H1 (cell line): Measurements from ENCODE around the gene INHBB. TPM values are rescaled to one million over a fixed set of nuclear protein-coding genes. Genes with fewer than 3 reads are reported as not detected.

Experiments used
- CTCF ChIA-PET: fragments of 300-600 bp; sonication (Branson Sonifier 250); formaldehyde crosslinking; loops from one replicate; lab custom pipeline; 2021; ENCODE audit not compliant: partially characterized antibody; lab: Charles Lee
- POLR2A ChIA-PET: fragments of 300-600 bp; sonication (Branson Sonifier 250); formaldehyde crosslinking; loops from one replicate; lab custom pipeline; 2021; ENCODE audit warnings: inconsistent platforms; ENCODE audit not compliant: partially characterized antibody; lab: Charles Lee
- DNase-seq, 2 experiments: peaks; one replicate each; pipeline versions ENCODE4 v3.0.0 to v3.0.0-alpha.2; 2010 to 2022; ENCODE audit warnings: low spot score in 2 of 2, low read depth in 1 of 2, mixed read lengths in 1 of 2
- FAIRE-seq: peaks from 2 replicates; lab custom pipeline; 2011; peaks lifted over from hg19 to GRCh38; lab: Jason Lieb, UNC
- H2AFZ ChIP-seq: 2 replicates; pipeline ENCODE4 v1.8.1; 2012; ENCODE audit warnings: low read length, inconsistent platforms
- H2AK5ac ChIP-seq: 2 replicates; pipeline ENCODE4 v1.6.1; 2013; ENCODE audit warnings: low read depth, low read length
- H2BK120ac ChIP-seq: replicated peaks from 2 replicates; pipeline ENCODE3; 2013; ENCODE audit warnings: low read depth, low read length, inconsistent platforms
- H2BK12ac ChIP-seq: 2 replicates; pipeline ENCODE4 v1.6.1; 2013; ENCODE audit warnings: low read depth, low read length
- H2BK15ac ChIP-seq: 2 replicates; pipeline ENCODE4 v1.6.1; 2013; ENCODE audit warnings: low read length
- H2BK20ac ChIP-seq: 2 replicates; pipeline ENCODE4 v1.6.1; 2013; ENCODE audit warnings: low read length
- H2BK5ac ChIP-seq: 2 replicates; pipeline ENCODE4 v1.6.1; 2013; ENCODE audit warnings: low read depth, low read length
- H3K14ac ChIP-seq: 2 replicates; pipeline ENCODE4 v1.6.1; 2013; ENCODE audit warnings: inconsistent platforms; ENCODE audit not compliant: insufficient read length
- H3K18ac ChIP-seq: 2 replicates; pipeline ENCODE4 v1.6.1; 2013; ENCODE audit warnings: low read length; ENCODE audit errors: extremely low read depth
- H3K23ac ChIP-seq: 2 replicates; pipeline ENCODE4 v1.6.1; 2013; ENCODE audit warnings: inconsistent platforms; ENCODE audit not compliant: insufficient read length
- H3K23me2 ChIP-seq: 2 replicates; pipeline ENCODE4 v1.6.1; 2013; ENCODE audit warnings: low read depth, low read length
- H3K27ac ChIP-seq: 2 replicates; pipeline ENCODE4 v1.6.1; 2011; ENCODE audit warnings: low read depth, low read length, inconsistent platforms
- H3K27me3 ChIP-seq, 4 experiments: replicated peaks in 1 of 4; 1 replicate in 1 of 4; 2 replicates in 3 of 4; pipeline versions ENCODE4 v1.6.1 to v1.8.1; 2011 to 2013; ENCODE audit warnings: low read length in 3 of 4, mild to moderate bottlenecking in 3 of 4, inconsistent platforms in 2 of 4, mixed read lengths in 2 of 4, moderate library complexity in 1 of 4; ENCODE audit not compliant: control insufficient read depth in 3 of 4, insufficient read depth in 3 of 4; ENCODE audit errors: extremely low read depth in 1 of 4
- H3K36me3 ChIP-seq, 4 experiments: 2 replicates each; pipeline versions ENCODE4 v1.6.1 to v1.8.1; 2011 to 2013; ENCODE audit warnings: mild to moderate bottlenecking in 4 of 4, low read length in 3 of 4, moderate library complexity in 2 of 4, control low read depth in 1 of 4, inconsistent platforms in 1 of 4; ENCODE audit not compliant: insufficient read depth in 4 of 4, control insufficient read depth in 2 of 4
- H3K4ac ChIP-seq: replicated peaks from 2 replicates; pipeline ENCODE3; 2013; ENCODE audit warnings: low read length, low read depth, mixed read lengths, inconsistent platforms; ENCODE audit not compliant: insufficient read length
- H3K4me1 ChIP-seq, 4 experiments: replicated peaks in 1 of 4; 1 replicate in 1 of 4; 2 replicates in 3 of 4; pipeline versions ENCODE4 v1.6.1 to v1.8.1; 2011 to 2013; ENCODE audit warnings: low read length in 3 of 4, inconsistent platforms in 2 of 4, mixed read lengths in 1 of 4; ENCODE audit not compliant: insufficient read depth in 4 of 4, control insufficient read depth in 3 of 4
- H3K4me2 ChIP-seq, 2 experiments: 2 replicates each; pipeline versions ENCODE4 v1.6.1 to v1.8.1; 2011 to 2013; ENCODE audit warnings: low read depth in 2 of 2, low read length in 2 of 2, control low read depth in 1 of 2, inconsistent platforms in 1 of 2, mild to moderate bottlenecking in 1 of 2; ENCODE audit not compliant: insufficient read depth in 1 of 2
- H3K4me3 ChIP-seq, 4 experiments: fragments of 200-600, 300-600 bp in 1 of 4; sonication (generic), shearing (Covaris generic), sonication (Bioruptor Twin) in 1 of 4; 2 replicates each; pipeline versions ENCODE4 v1.5.1 to v1.8.1; 2011 to 2016; ENCODE audit warnings: low read length in 4 of 4, low read depth in 3 of 4, control low read depth in 2 of 4, inconsistent platforms in 2 of 4, mild to moderate bottlenecking in 2 of 4, mixed read lengths in 1 of 4, moderate library complexity in 1 of 4; ENCODE audit not compliant: insufficient read depth in 2 of 4; ENCODE audit errors: extremely low read depth in 1 of 4
- H3K56ac ChIP-seq: replicated peaks from 2 replicates; pipeline ENCODE3; 2013; ENCODE audit warnings: low read depth, mild to moderate bottlenecking, mixed read lengths, low read length, inconsistent platforms; ENCODE audit not compliant: insufficient read length
- H3K79me1 ChIP-seq: 2 replicates; pipeline ENCODE4 v1.6.1; 2013; ENCODE audit warnings: low read depth, low read length, control low read depth
- H3K79me2 ChIP-seq, 2 experiments: 2 replicates each; pipeline versions ENCODE4 v1.6.1 to v1.8.1; 2012 to 2013; ENCODE audit warnings: low read length in 2 of 2, mild to moderate bottlenecking in 2 of 2, inconsistent platforms in 1 of 2; ENCODE audit not compliant: insufficient read depth in 2 of 2, control insufficient read depth in 1 of 2
- H3K9ac ChIP-seq, 4 experiments: replicated peaks in 1 of 4; 1 replicate in 1 of 4; 2 replicates in 3 of 4; pipeline versions ENCODE4 v1.6.1 to v1.8.1; 2011 to 2013; ENCODE audit warnings: low read depth in 3 of 4, low read length in 3 of 4, control low read depth in 2 of 4, mild to moderate bottlenecking in 2 of 4, moderate library complexity in 2 of 4, inconsistent platforms in 1 of 4; ENCODE audit errors: extremely low read depth in 1 of 4
- H3K9me3 ChIP-seq, 2 experiments: 2 replicates each; pipeline versions ENCODE4 v1.6.1 to v1.8.1; 2012 to 2013; ENCODE audit warnings: mild to moderate bottlenecking in 2 of 2, moderate library complexity in 2 of 2, control low read depth in 1 of 2, inconsistent platforms in 1 of 2, low read depth in 1 of 2, low read length in 1 of 2, mixed read lengths in 1 of 2; ENCODE audit not compliant: insufficient read depth in 2 of 2
- H4K20me1 ChIP-seq, 2 experiments: replicated peaks in 1 of 2; 2 replicates each; pipeline versions ENCODE3 to v1.8.1; 2011 to 2013; ENCODE audit warnings: inconsistent platforms in 2 of 2, low read length in 2 of 2, mild to moderate bottlenecking in 1 of 2; ENCODE audit not compliant: insufficient read depth in 2 of 2, control insufficient read depth in 1 of 2
- H4K5ac ChIP-seq: 2 replicates; pipeline ENCODE4 v1.6.1; 2013; ENCODE audit warnings: low read length, low read depth, mixed read lengths, inconsistent platforms; ENCODE audit not compliant: insufficient read length
- H4K8ac ChIP-seq: 2 replicates; pipeline ENCODE4 v1.8.0; 2013; ENCODE audit warnings: mild to moderate bottlenecking, moderate library complexity, low read length, inconsistent platforms; ENCODE audit not compliant: insufficient read depth; ENCODE audit errors: extremely low read depth
- H4K91ac ChIP-seq: replicated peaks from 2 replicates; pipeline ENCODE3; 2013; ENCODE audit warnings: low read length, mixed read lengths, inconsistent platforms; ENCODE audit not compliant: insufficient read length
- CBX5 ChIP-seq: fragments of 300-800, 300-1000 bp; sonication (generic); IDR thresholded peaks from 2 replicates; pipeline ENCODE4 v1.7.1; 2016; ENCODE audit warnings: antibody characterized with exemption, low read length, low read depth
- GABPA ChIP-seq: IDR thresholded peaks from 2 replicates; pipeline ENCODE4 v1.6.1; 2011; ENCODE audit warnings: mild to moderate bottlenecking, low read length, moderate library complexity, borderline replicate concordance; ENCODE audit not compliant: insufficient read depth
- KDM4A ChIP-seq: IDR thresholded peaks from one replicate; pipeline ENCODE4 v1.7.1; 2012; ENCODE audit warnings: low read depth, mild to moderate bottlenecking, moderate library complexity, low read length, inconsistent platforms; ENCODE audit not compliant: severe bottlenecking
- KDM5A ChIP-seq: fragments of 200-600 bp; IDR thresholded peaks from 2 replicates; pipeline ENCODE4 v1.7.1; 2012; ENCODE audit warnings: mild to moderate bottlenecking, low read length, inconsistent platforms, mixed read lengths
- MAFK ChIP-seq: IDR thresholded peaks from 2 replicates; pipeline ENCODE4 v1.6.1; 2012; ENCODE audit warnings: low read depth, mild to moderate bottlenecking, improper control_type of control experiment, low read length
- NANOG ChIP-seq: IDR thresholded peaks from 2 replicates; pipeline ENCODE4 v1.6.1; 2011; ENCODE audit warnings: low read length, low read depth, mild to moderate bottlenecking, inconsistent platforms; ENCODE audit not compliant: insufficient read depth, poor library complexity, severe bottlenecking
- ZNF274 ChIP-seq: IDR thresholded peaks from 2 replicates; pipeline ENCODE4 v1.7.0; 2012; ENCODE audit warnings: low read length, borderline replicate concordance; ENCODE audit errors: extremely low read depth
- WGBS, 2 experiments: shearing (Covaris generic) in 1 of 2; methylation state at CpG; one replicate each; pipeline versions ENCODE4 v1.1.6 to v1.1.7; 2013 to 2015; ENCODE audit warnings: low lambda C conversion rate in 2 of 2, mixed read lengths in 2 of 2, inconsistent platforms in 1 of 2, low coverage in 1 of 2, missing lambda C conversion rate in 1 of 2; ENCODE audit not compliant: insufficient replicate concordance in 2 of 2, insufficient coverage in 1 of 2, insufficient read length in 1 of 2; ENCODE audit errors: extremely low coverage in 1 of 2, missing lambda C conversion rate in 1 of 2; 5-methylcytosine and 5-hydroxymethylcytosine counted together
- polyA plus RNA-seq, 7 experiments: library from polyadenylated mRNA; depleted of rRNA in 3 of 7; stranded (reverse) in 5 of 7; unstranded in 2 of 7; fragments of >200 nt in 5 of 7; fragments of 200-250 nt in 2 of 7; gene quantifications; 1 replicate in 5 of 7; 2 replicates in 1 of 7; 4 replicates in 1 of 7; pipeline versions ENCODE4 v1.2.1 to v1.2.3, GENCODE V29; 2011 to 2013; ENCODE audit warnings: missing spikeins in 2 of 7, mixed read lengths in 2 of 7
- total RNA-seq: library from RNA; stranded (reverse); fragmentation: NEBNext Ultra II Directional; extraction: Animal tissue kit (Norgen Biotek cat#: 25700); gene quantifications from 2 replicates; pipeline ENCODE4 v1.2.1, GENCODE V29; 2021

The INHBB gene
- total and polyA plus RNA-seq, 2 of the 8 experiments (the other 6 are each of a cell fraction or from before 2014, with no cell fraction given), result 0.30 to 0.32 TPM

DNA sequence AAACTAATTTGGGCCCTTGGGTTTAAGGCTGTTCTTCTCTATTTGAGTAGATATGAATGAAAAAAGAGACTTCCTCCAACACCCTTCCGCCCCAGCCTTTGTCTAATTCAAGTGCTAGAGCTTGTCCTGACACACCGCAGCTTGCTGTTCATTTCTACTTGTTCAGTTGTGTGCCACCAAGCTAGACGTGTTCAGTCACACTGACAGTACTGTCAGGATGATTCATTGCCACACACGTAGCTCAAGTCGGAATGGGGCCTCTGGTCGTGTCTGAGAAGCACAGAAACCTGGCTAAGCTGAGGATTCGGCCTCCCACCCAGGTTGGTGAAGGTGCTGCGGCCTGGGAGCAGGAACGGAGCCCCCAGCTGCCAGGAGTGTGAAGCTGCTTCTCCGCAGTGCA, 45.6 kb upstream of the INHBB start:
- Histone ChIP-seq H2BK120ac (no peak overlapping the region), H3K4me3 (no peak overlapping the region), H3K4me1 (no peaks in the 10 kb centered on the region), H3K23ac (no peak overlapping the region), H3K23me2 (no peaks in the 10 kb centered on the region), H3K9me3 (no peaks in the 10 kb centered on the region), H2AFZ (no peak overlapping the region), H3K36me3 (no peaks in the 10 kb centered on the region), H4K20me1 (peaks cover 0 to 2% of the 10 kb centered on the region in 2 experiments), H2BK12ac (no peak overlapping the region), H3K27ac (no peak overlapping the region), H4K91ac (no peak overlapping the region), H3K9ac (no peak overlapping the region; a peak in 1 of 7 replicates), H4K8ac (no peak overlapping the region), H3K18ac (no peak overlapping the region), H3K79me2 (no peaks in the 10 kb centered on the region), H2AK5ac (no peak overlapping the region), H3K4me2 (no peak overlapping the region), H2BK5ac (no peak overlapping the region), H3K14ac (no peak overlapping the region), H2BK20ac (no peak overlapping the region), H4K5ac (no peak overlapping the region), H3K4ac (no peak overlapping the region), H2BK15ac (no peak overlapping the region), H3K27me3 (no peaks in the 10 kb centered on the region), H3K56ac (no peak overlapping the region), H3K79me1 (no peaks in the 10 kb centered on the region)
- DNase-seq, result peak in 1 of 2 experiments; percentile 40
- FAIRE-seq, result no peak
- 88% methylated on average over 10 of the region's 10 CpGs; no CpG with 5 or more reads in 1 of the 2 experiments for WGBS, 2 experiments
- POLR2A ChIA-PET, result interaction anchor here (1.6 to 2.1 kb wide), 2 partner anchors 17 to 48 kb away, joined by 4 to 6 read pairs; partner anchors contain the start of gene RALB
- CTCF ChIA-PET, result interaction anchor here (0.6 to 9.4 kb wide), 12 partner anchors 9 to 168 kb away, joined by 3 to 75 read pairs (median 4); partner anchors contain the start of gene RALB
- no peak for TF ChIP-seq ZNF274
- no peak for TF ChIP-seq CBX5
- no peak for TF ChIP-seq KDM4A
- TF ChIP-seq MAFK, result no peak
- TF ChIP-seq NANOG, result no peak
- TF ChIP-seq KDM5A, result no peak
- no peak for TF ChIP-seq GABPA
